Inferior parietal cortex (tissue), 1 donor: ENCODE results near the gene C16orf92.
"Not testable (repeated sequence)": the region's sequence is repeated elsewhere in the genome, so short reads cannot be mapped to it uniquely, and the experiment has no call there.

Experiments used
- DNase-seq: peaks from one replicate; pipeline ENCODE4 v3.0.0-alpha.2; 2016; ENCODE audit errors: extremely low spot score

Gene C16orf92

DNA sequence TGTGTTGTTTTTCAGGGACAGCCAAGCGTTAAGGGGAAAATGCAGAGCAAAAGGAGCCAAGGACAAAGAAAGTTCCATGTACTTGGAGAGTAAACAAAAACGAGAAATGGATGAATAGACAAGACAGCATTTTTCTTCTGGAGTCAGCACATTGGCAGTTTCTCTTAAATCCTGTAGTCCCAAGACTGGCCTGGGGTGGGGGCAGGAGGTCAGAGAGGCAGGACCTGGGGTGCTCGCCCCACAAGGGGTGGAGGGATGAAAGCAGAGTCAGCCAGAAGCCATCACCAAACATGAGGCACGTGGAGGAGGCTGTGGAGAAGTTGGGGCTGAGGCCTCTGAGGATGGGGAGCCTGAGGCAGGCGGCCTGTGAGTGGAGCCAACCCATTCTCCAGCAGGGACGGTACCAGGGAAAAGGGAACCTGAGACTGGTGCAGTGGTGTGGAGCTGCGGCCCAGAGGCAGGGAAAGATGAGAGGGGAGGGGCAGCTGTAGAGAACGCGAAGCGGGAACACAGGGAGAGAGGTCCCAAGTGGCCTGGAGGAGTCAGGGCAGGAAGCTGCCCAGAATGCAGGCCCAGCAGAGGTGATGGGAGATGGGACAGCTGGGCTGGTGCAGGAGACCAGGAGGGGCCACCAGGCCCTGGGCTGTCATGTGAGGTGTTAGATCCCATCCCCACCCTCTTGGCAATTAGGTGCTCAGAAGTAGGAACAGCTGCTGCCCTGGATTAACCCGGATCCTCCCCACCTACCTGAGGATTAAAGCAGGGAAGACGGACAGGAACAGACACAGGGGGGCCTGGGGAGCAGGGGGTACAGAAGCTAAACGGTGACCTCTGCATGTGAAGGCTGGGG, 4.8 kb downstream of the C16orf92 start:
- DNase-seq = no peak

DNA sequence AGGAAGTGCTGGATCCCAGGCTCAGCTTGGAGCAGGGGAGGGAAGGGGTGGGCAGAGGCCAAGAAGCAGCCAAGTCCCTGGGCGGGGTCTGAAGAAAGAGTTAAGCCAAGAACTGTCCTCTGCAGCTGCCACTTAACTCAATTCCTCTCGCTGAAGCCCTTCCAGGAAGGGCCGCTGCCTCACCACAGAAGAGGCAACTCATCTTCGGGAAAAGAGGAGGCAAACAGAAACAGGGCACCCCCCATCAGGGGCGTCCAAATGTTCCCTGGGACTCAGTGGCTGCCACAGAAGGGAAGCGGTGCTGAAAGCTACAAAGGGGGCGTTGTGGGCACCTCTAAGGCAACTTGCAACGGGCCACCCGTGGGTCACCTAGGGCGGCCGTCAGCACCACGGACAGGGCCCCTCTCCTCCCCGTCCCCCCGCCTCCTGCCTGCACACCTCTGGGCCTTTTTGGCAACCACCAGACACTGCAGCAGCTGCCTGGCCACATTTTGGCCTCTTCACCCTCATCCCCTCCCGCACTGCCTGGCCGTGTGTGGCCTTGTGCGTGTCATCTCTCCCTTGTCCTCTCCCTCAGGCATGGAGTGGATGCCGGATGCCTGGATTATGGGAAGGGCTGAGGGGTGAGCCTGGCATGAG, 5.6 kb downstream of the C16orf92 start:
- DNase-seq = no peak

DNA sequence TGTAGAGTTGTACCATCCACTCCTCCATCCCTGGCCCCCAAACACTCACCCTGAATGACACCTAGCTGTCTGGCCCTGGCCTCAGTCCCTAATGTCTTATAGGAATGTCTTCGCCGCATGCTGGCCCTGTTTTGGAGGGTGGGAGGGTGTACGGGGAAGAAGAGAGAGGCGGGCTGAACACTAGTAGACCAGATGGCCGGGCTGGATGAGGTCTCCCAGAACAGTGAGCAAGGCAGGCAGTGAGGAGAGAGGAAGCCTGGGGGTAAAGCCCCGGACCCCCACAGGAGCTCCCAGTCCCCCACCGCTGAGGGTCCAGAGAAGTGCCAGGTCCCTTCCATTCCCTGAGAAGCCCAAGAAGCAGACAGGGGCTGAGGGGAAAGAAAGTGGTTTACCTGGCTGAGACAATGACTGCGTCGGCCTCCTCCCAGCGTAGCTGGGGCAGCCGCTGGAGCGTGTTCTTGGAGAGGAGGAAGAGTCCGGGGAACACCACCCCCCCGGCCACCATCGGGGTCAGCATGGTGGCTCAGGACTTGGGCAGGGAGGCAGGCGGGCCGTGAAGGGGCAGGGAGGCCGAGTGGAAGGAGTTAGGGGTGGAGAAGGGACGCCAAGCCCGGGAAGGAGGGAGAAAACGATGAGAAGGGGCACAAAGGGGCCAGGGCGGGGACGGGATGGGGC, 7.2 kb downstream of the C16orf92 start:
- DNase-seq = no peak

DNA sequence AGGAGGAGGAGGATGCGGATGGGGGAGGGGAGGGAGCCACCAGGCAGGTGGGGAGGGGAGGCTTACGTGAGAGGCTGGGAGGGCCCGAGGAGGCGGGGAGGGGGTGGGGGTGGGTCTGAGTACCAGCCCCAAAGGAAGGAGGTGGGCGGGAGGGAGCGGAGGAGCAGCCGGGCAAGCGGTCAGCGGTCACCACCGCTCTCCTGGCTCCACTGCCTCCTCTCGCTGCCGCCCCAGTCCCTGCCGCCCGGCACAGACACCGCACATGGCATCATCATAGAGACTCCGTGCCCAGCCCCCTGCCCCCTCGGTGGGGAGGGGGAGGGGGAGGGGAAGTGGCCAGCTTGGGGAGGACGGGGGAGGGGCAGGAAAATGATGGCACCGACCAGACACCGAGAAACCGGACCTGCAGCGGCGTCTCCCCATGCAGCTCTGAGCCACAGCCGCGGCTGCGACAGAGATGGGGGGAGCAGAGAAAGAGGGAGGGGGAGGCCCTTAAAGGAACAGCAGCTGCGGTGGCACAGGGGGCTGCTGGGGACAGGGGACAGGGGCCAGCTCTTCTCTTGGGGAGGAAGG, 7.9 kb downstream of the C16orf92 start, which contains the start of gene TLCD3B:
Gene TLCD3B (minus strand): TSS at position 431 of the 573 bp plus-strand sequence. CDS start 744 bp downstream, outside the sequence.
- no peak for DNase-seq

DNA sequence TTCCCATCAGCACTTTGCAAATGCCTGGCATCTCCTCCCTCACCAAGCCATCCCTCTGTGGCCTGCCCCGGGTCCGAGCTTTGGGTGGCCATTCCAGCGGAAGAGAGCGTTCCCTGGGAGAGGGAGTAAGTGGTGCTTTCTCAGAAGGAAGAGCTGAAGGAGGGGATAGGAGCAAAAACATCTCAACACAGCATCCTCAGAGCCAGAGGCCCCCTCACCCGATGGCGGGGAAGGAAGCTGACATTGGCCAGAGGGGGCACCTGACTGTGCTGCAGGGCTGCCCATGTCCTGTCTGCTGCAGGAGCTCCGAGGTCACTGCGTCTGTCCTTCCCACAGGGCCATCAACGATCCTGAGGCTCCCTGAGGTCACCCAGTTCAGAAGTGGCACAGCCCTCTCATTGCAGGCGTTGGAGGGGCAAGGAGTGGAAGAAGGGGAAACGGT, 8.5 kb downstream of the C16orf92 start:
- DNase-seq = no peak

DNA sequence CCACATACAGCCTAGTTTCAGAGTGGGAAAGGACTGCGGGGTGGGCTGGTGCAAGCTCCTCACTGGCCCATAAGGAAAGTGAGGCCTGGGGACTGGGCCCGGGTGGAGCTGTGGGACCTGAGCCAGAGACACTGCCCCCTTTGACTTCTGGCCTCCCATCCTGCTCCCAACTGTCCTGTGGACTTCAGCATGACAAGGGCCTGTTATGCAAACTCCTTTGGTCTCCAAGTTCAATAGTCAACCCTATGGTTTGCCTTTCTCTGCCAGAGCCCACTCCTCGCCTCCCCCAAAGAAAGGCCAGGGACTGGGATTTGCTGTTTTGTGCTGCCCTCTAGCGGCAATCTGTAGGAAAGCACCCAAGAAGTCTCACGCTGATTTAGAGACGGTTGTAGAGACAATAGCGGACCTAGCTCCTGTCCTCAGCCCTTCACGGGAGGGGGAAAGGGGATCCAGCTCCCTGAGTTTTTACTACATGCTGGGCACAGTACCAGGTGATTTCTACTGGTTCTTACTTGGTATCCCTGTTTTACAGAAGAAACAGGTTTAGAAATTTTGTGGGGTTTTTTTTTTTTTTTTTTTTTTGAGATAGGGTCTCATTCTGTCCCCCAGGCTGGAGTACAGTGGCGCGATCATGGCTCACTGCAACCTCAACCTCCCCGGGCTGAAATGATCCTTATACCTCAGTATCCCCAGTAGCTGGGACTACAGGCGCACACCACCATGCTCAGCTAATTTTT, 9.3 kb downstream of the C16orf92 start:
- peak; percentile 83 for DNase-seq

DNA sequence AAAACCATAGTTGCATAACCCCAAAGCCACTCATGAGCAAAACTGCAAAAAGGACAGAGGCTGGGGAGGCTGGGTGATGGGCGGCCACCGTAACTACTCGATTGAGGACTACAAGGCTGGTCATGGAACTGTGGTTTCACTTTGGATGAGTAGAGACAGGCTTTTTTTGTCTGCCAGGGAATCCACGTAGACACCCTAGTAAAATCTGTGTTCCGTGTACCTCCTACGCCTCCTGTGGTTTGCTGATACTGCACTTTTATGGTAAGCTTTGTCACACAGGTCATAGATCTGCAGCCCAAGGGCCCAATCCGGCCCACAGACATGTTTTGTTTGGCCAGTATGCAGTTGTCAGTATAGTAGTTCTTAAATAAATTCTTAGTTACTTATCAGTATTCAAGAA, 10.3 kb downstream of the C16orf92 start:
- no peak for DNase-seq

DNA sequence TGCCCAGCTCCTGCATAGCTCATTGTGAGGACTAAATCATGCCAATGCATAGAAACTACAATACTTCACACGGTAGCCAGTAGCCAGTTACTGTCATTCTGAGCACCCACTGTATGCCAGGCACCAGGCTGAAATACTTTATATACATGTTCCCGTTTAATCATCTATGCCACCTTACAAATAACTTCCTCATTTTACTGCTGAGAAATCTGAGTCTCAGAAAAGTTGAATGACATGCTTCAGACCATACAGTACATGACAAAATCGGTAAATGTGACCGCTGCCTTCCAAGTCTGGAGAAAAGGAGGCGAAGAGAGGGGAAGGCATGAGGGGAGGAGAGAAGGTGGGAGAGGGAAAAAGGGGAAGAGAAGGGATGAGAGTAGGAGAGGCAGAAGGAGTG, 17.2 kb downstream of the C16orf92 start:
- DNase-seq = no peak

DNA sequence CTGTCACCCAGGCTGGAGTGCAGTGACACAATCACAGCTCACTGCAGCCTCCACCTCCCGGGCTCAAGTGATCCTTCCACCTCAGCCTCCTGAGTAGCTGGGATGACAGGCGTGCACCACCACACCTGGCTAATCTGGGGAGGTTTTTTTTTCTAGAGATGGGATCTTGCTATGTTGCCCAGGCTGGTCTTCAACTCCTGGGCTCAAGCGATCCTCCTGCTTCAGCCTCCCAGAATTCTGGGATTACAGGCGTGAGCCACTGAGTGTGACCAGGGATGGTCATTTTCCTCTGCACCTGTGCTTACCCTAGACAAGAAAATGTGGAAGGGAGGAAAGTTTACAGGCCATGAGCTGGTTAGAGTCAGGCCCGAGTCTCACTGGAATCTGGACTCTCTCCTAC, 17.7 kb downstream of the C16orf92 start:
- DNase-seq = not testable (repeated sequence)

DNA sequence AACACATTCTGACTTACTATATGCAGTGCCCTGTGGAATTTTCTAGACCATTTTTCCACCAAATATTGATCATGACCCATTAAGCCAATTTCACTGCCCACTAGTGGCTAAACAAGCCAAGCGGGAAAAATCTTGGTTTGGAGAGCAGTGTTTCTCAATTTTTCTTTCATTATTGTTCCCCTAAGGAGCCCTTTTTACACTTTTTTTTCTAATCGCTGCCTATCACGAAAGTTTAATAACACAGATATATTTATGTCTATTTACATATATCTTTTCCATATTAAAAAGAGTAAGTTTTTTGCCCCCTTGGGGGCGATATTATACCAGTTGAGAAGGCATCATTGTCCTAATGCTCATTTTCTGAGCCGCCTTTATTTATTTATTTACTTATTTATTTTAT, 18.8 kb downstream of the C16orf92 start:
- DNase-seq = peak; percentile 35

DNA sequence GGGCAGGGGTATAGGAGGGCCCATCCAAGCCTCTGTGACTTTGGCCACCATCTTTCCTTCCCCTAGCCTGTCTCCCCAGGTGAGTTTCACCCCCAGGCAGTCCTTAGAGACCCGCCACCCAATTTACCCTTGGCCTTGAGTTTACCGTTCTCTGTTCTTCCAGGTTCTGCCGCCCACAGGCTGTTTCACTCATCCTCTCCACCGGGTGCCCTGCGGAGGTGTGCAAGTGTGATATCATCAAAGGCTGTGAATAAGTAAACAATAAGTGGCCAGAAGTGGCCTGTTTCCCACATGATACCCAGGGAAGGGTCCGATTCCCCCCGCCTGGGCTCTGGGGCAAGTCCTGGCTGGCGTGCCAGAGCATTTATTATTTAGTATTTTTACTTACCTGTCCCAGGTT, 23.2 kb downstream of the C16orf92 start:
- DNase-seq = no peak

DNA sequence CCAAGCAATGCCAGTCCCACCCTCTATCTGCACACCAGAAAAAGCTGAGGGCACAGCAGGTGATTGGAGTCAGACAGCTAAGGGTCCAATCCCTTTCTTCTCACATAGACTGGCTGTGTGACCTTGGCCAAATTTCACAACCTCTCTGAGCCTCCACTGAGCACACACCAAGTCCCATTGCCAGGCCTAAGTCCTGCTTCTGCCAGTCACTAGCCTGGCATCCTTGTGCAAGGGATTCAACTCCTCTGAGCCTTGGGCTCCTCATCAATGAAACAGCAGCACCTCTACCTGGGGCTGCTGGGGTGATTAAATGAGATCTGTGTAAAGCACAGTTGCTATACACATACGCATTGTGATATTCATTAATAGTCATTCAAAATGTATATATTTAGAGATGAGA, 23.6 kb downstream of the C16orf92 start:
- DNase-seq = no peak

DNA sequence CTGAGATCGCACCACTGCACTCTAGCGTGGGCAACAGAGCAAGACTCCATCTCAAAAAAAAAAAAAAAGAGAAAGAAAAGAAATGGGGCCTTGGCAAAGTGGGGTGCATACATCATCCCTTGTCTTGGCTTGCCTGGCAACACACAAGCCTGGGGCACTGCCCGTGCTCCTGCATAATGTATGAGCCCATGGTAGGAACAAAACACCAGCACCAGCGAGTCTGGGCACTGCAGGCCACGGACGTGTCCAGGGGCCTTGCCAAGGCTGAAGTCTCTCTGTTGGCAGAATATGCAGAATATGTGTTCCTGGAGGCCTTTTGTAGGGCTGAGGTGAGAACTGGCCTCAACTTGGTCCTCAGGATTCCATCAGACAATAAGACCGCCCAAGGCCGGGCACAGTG, 26.9 kb downstream of the C16orf92 start:
- DNase-seq = no peak

DNA sequence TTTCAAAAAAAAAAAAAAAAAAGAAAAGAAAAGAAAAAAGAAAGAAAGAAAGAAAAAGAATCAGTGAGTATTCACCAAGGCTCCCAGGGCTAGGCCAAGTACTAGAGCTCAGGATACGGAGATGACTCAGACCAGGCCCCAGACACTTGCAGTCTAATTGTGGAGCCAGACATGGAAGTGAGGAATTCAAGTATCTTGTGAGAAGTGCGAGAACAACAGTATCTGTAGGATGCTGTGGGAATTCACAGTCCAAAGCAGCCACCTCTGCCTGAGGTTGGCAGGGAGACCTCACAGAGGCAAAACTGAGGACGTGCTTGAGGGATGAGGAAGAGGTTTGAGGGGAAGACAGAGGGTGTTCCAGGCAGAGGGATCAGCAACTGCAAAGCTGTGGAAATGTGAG, 28.5 kb downstream of the C16orf92 start:
- DNase-seq = no peak

DNA sequence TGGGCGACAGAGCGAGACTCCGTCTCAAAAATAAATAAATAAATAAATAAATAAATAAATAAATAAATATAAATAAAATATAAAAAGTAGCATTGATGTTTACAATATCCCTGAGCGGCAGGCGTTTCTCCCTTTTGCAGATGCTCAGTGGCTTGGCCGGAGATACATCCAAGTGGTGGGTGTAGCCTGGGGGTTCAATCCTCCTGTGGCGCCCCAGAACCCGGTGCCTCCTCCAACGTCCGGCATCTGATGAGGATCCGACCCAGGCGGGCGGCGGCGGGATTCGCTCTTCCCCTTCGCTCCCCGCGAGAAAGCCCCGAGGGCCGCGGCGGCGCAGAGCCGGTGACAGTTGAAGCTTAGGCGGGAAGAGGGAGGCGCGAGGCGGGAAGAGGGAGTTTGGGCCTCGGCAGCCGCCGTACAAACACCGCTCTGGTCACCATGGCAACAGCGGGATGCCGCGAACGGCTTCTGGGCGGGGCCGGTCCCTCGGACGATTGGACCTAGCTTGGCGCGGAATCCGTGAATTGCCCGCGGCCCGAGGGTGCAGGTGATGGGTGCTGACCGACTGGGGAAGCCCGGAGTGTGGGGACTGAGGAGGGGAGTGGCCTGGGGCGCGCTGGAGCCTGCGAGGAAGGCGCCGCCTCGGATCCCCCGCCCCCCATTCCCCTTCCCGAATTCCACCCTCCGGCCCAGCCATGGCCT, 29.8 kb downstream of the C16orf92 start:
- peak; percentile 87 for DNase-seq

DNA sequence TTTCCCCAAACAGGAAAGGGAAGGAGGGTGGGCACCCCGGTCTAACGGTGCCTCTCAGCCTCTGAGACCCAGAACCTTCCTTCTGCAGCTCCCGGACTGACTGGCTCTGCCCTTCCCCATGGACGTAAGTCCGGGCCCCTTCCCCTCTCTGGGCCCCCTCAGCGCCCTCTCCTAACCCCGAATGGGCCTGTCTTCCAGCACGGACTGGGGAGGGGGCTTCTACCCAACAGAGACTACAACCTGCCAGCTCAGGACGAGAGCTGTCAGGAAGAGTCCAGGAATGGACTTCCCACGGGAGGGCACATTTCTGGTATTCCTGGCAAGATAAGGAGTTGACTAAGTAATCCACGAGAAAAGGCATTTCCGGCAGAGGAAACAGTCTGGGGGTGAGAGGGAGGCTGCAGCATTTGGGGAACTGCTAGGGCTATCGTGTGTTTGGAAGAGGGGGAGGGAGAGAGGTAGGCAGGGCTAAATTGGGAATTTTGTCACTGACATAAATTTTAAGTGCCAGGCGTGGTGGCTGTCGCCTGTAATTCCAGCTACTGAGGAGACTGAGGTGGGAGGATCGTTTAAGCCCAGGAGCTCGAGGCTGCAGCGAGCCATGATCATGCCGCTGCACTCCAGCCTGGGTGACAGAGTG, 30.5 kb downstream of the C16orf92 start:
- no peak for DNase-seq

DNA sequence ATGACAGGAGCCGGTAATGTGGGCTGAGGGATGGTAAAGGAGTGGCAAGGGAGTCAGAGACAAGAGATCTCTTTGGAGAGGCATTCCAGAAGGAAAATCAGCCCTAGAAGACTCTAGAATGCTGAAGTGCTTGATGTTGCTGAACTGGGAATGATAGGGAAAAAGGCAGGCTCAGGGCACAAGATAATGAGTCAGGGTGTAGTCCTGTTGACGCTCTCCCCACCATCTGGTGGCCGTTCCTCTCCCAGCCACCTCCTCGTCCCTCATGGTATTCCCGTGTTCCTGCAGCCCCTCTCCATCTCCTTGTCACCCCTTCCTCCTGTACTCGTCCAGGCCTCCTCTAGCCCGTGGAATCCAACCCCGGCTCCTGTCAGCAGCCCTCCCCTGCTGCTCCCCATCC, 31.5 kb downstream of the C16orf92 start:
- no peak for DNase-seq

DNA sequence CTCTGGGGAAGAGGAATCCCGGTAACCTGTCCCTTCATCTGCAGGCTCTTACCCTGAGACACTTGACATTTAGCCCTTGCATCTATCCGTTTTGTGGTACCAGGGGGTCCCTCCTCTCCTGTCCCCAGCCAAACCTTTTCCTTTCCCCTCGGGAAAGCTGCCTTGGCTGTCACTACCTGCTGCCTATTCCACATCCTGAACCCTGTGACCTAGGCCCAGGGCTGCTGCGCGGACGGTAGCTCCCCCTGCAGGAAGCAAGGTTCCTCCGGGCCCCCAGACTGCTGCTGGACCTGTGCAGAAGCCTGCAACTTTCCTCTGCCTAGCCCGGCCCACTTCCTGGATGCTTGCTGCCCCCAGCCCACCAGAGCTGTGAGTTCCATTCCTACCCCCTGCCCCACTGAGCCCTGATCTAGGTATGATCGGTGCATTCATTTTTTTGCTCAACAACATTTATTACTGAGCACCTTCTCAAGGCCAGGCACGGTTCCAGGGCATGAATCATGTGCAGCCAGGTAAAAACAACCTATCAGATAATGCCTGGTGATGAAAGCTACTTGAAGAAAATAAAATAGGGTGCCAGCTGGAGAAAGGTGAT, 32.1 kb downstream of the C16orf92 start:
- no peak for DNase-seq

DNA sequence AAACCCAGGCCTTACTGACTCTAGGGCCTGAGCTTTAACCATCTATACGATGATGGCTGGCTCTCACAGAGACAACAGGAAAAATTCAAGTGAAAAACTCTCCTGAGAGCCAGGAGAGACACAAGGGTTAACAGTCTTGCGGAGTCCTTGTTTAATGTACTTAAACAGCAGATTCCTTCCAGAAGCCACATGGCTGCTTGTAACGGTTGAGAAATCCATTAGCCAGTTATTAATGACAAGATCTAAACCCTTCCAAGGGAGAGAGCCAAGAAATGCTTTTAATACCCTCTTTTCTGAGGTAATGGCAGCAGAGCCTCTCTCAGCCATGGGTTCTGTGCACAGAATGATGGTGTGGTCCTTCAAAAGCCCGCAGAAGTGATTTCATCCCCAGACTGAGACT, 37.3 kb downstream of the C16orf92 start:
- DNase-seq = no peak
